22Rv1 (cell line): ENCODE data around the gene CD164L2.
"Not testable (repeated sequence)": the region's sequence is repeated elsewhere in the genome, so short reads cannot be mapped to it uniquely, and the experiment has no call there.

ENCODE experiments used
- H3K27ac ChIP-seq: fragments of 450-650 bp; 2 replicates; pipeline ENCODE4 v1.5.1; 2017
- CTCF ChIP-seq: fragments of 450-650 bp; IDR thresholded peaks from 2 replicates; pipeline ENCODE4 v1.5.1; 2017; ENCODE audit warnings: mild to moderate bottlenecking
- ZFX ChIP-seq: fragments of 450-650 bp; IDR thresholded peaks from 2 replicates; pipeline ENCODE4 v1.6.1; 2017; ENCODE audit warnings: antibody characterized with exemption, borderline replicate concordance

Gene CD164L2

GRCh38 chr1:27383039-27383605 is at the start of gene CD164L2:
Gene CD164L2, minus strand, starts transcription at chr1:27383333. Its CDS starts 94 bp downstream, at chr1:27383239.
- TF ChIP-seq ZFX = no peak
- TF ChIP-seq CTCF = no peak
- no peak within 1 kb of the TSS for H3K27ac ChIP-seq

- H3K27ac ChIP-seq = not testable (repeated sequence)
Observed at GRCh38 chr1:27432725-27433124, 49.6 kb upstream of the CD164L2 start.

DNA sequence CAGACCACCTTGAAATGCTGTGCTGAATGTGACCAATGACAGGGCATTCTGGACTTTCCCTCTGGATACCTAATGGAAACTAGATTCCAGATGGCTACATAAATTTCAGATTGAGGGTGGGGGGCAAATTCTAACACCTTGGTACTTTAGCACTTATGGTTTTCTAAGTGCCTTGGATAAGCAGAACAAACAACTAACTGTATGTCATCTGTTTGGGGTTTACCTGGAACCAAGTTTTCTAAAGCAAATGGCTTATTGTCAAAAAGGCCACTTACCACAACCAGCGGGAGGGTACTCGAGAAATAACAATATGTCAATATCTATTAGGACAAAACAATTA is 48.4 kb upstream of the CD164L2 start:
- TF ChIP-seq CTCF (no peak), ZFX (no peak)
- no peak overlapping the region for H3K27ac ChIP-seq

- no peak for TF ChIP-seq ZFX
- TF ChIP-seq CTCF = no peak
- H3K27ac ChIP-seq = no peak overlapping the region
Observed at GRCh38 chr1:27430903-27431600, 47.9 kb upstream of the CD164L2 start.

DNA sequence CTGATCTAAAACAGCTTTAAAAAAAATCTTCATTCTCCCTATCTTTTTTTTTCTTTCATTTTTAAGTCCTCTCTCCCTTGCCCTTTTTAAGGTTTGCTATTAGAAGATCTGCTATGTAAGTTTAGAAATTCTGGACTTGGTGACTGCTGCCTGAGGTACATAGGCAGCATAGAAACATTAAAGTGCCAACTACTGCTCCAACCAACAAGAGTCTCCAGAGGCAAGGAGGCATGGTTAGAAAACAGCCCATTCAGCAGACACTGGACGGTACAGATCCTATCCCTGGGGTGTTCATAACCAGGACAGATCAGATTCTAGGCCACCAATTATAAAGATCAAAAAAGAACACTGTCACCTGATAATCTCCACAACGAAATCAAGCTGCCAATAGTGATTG is 45.9 kb upstream of the CD164L2 start:
- no peak overlapping the region for H3K27ac ChIP-seq
- TF ChIP-seq CTCF = no peak
- TF ChIP-seq ZFX = no peak

DNA sequence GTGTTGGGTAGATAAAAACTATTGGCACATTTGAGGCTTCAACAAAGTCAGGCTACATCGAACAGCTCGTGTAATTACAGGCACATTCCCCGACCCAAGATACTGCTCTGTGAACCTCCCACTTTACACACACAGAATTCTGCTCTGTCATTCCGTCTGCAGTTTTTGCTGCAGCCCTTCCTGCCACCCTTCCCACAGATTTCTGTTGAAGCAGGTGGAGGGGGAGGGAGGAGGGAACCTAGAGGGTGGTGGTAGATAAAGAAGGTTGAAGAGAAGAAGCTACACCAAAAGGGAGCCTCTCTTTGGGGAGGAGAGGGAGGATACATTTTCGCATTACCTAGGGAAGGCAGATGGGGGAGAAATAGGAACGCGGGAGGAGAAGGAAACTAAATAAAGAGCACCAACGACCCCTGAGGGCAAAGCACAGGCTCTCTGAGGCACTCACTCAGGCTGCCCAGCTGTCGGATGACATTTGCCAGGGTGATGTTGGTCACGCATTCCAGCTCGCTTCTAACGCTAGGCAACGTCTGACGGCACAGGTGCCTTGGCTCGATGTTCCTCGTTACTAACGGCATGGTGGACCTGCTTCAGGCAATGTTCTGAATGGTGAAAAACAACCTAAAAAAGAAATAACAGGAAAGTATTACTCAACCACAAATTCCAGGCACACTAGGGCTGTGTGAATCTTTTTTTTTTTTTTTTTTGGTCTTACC is 45.3 kb upstream of the CD164L2 start:
- TF ChIP-seq ZFX (no peak), CTCF (no peak)
- H3K27ac ChIP-seq = no peak overlapping the region

GRCh38 chr1:27427816-27428315 is 44.7 kb upstream of the CD164L2 start:
- TF ChIP-seq ZFX (no peak), CTCF (no peak)
- no peak overlapping the region for H3K27ac ChIP-seq
